HT1080 (cell line): ENCODE data around the gene C11orf21. TPM values are rescaled to one million over a fixed set of nuclear protein-coding genes. Genes with fewer than 3 reads are reported as not detected.

Experiments
- DNase-seq: peaks from one replicate; pipeline ENCODE4 v3.0.0-alpha.2; 2015; ENCODE audit warnings: low read depth
- total RNA-seq: library from RNA; depleted of rRNA; stranded (reverse); fragments of >200 nt; shearing (Covaris generic); gene quantifications from 2 replicates; pipeline ENCODE4 v1.2.3, GENCODE V29; 2014

The C11orf21 gene
- total RNA-seq, 1 experiment from 2014 or later, result 0.34 TPM

GRCh38 chr11:2321311-2321683 lies 19.6 kb upstream of the C11orf21 start:
- DNase-seq, result no peak

GRCh38 chr11:2320568-2321310 lies 19.0 kb upstream of the C11orf21 start:
- DNase-seq, result no peak

GRCh38 chr11:2319791-2320472 lies 18.2 kb upstream of the C11orf21 start:
- DNase-seq, result no peak

- DNase-seq, result no peak
Measured at GRCh38 chr11:2318707-2319106, 17.0 kb upstream of the C11orf21 start.

- no peak for DNase-seq
Measured at GRCh38 chr11:2318123-2318522, 16.4 kb upstream of the C11orf21 start.

GRCh38 chr11:2317354-2318050 lies 15.8 kb upstream of the C11orf21 start:
- no peak for DNase-seq

- DNase-seq, result no peak
Measured at GRCh38 chr11:2316963-2317244, 15.2 kb upstream of the C11orf21 start.

GRCh38 chr11:2316169-2316962 lies 14.6 kb upstream of the C11orf21 start:
- no peak for DNase-seq

- DNase-seq, result no peak
Measured at GRCh38 chr11:2315395-2316168, 13.9 kb upstream of the C11orf21 start.

- no peak for DNase-seq
Measured at GRCh38 chr11:2314525-2315394, 13.0 kb upstream of the C11orf21 start.

GRCh38 chr11:2314136-2314524 lies 12.4 kb upstream of the C11orf21 start:
- no peak for DNase-seq

GRCh38 chr11:2313051-2313951 lies 11.6 kb upstream of the C11orf21 start:
- DNase-seq, result no peak

GRCh38 chr11:2312232-2313042 lies 10.7 kb upstream of the C11orf21 start:
- DNase-seq, result peak; percentile 68

GRCh38 chr11:2311353-2312133 lies 9.8 kb upstream of the C11orf21 start:
- no peak for DNase-seq

- DNase-seq, result no peak
Measured at GRCh38 chr11:2310786-2311352, 9.2 kb upstream of the C11orf21 start.

- DNase-seq, result no peak
Measured at GRCh38 chr11:2310073-2310785, 8.5 kb upstream of the C11orf21 start.
